GM15510 (cell line): ENCODE data around the gene COPZ1.

Experiments
- POLR2A ChIP-seq: IDR thresholded peaks from 3 replicates; pipeline ENCODE4 v1.6.1; 2011; ENCODE audit warnings: borderline replicate concordance; ENCODE audit not compliant: insufficient read length; ENCODE audit errors: extremely low read depth

The COPZ1 gene

GRCh38 chr12:54292083-54292930 is 32.6 kb upstream of the COPZ1 start:
- TF ChIP-seq POLR2A, result no peak

- TF ChIP-seq POLR2A, result no peak
These were observed 32.0 kb upstream of the COPZ1 start for GRCh38 chr12:54292931-54293241.

GRCh38 chr12:54294152-54294952 is 30.6 kb upstream of the COPZ1 start:
- no peak for TF ChIP-seq POLR2A

- TF ChIP-seq POLR2A, result no peak
These were observed 29.9 kb upstream of the COPZ1 start for GRCh38 chr12:54294953-54295566.

- no peak for TF ChIP-seq POLR2A
These were observed 28.4 kb upstream of the COPZ1 start for GRCh38 chr12:54296393-54297099.

- no peak for TF ChIP-seq POLR2A
These were observed 26.0 kb upstream of the COPZ1 start for GRCh38 chr12:54298904-54299303.

GRCh38 chr12:54299515-54300224 is 25.3 kb upstream of the COPZ1 start:
- TF ChIP-seq POLR2A, result no peak

GRCh38 chr12:54300225-54300731 is 24.7 kb upstream of the COPZ1 start:
- no peak for TF ChIP-seq POLR2A

GRCh38 chr12:54300732-54301427 is 24.1 kb upstream of the COPZ1 start, which contains the start of gene NFE2:
TSS of gene NFE2 (minus strand) at chr12:54301015. CDS start at chr12:54295248, 5,767 bp downstream.
- TF ChIP-seq POLR2A, result no peak

- TF ChIP-seq POLR2A, result no peak
These were observed 23.4 kb upstream of the COPZ1 start for GRCh38 chr12:54301428-54302048.

- no peak for TF ChIP-seq POLR2A
These were observed 21.3 kb upstream of the COPZ1 start for GRCh38 chr12:54303640-54304039.

- TF ChIP-seq POLR2A, result no peak
These were observed 20.6 kb upstream of the COPZ1 start for GRCh38 chr12:54304187-54304810.
